Activated CD4-positive, alpha-beta T cell treated with anti-CD3 and anti-CD28 coated beads, Interleukin-2, amount 10 ng/mL, durations not matched to agents 24 days and 14 days (primary cell): ENCODE data around the gene TRIM65. TPM values are rescaled to one million over a fixed set of nuclear protein-coding genes. Genes with fewer than 3 reads are reported as not detected.
"Not testable (repeated sequence)": the region's sequence is repeated elsewhere in the genome, so short reads cannot be mapped to it uniquely, and the experiment has no call there.

ENCODE experiments used
- DNase-seq: peaks from one replicate; pipeline ENCODE4 v3.0.0; 2022
- H3K27ac Mint-ChIP-seq: one replicate; pipeline ENCODE4 v1.8.0; 2022; ENCODE audit warnings: mild to moderate bottlenecking, mixed read lengths
- H3K27me3 Mint-ChIP-seq: one replicate; pipeline ENCODE4 v1.8.0; 2022; ENCODE audit warnings: mixed read lengths
- H3K36me3 Mint-ChIP-seq: one replicate; pipeline ENCODE4 v1.8.0; 2022; ENCODE audit warnings: low read depth, mild to moderate bottlenecking, mixed read lengths
- H3K4me1 Mint-ChIP-seq: one replicate; pipeline ENCODE4 v1.8.0; 2021; ENCODE audit warnings: mixed read lengths
- H3K4me3 Mint-ChIP-seq: one replicate; pipeline ENCODE4 v1.8.0; 2022; ENCODE audit warnings: mild to moderate bottlenecking, moderate library complexity, mixed read lengths
- H3K9me3 Mint-ChIP-seq: one replicate; pipeline ENCODE4 v1.8.0; 2021; ENCODE audit warnings: mixed read lengths
- intact Hi-C: fragments of 100-400 bp; cut with micrococcal nuclease; formaldehyde crosslinking; loops from one replicate; pipeline ENCODE4 v1.15.1; 2023
- total RNA-seq: library from RNA; stranded (reverse); gene quantifications from 2 replicates; pipeline ENCODE4 v1.2.3, GENCODE V29; 2022

Gene TRIM65
- total RNA-seq, 1 donor from 2014 or later, result 48.1 TPM

GRCh38 chr17:75872434-75873351, 24.1 kb downstream of the TRIM65 start:
- Mint-ChIP-seq H3K4me3 (peak overlapping the region; percentile 18), H3K4me1 (peaks cover 31% of the 10 kb centered on the region), H3K9me3 (no peaks in the 10 kb centered on the region), H3K36me3 (no peaks in the 10 kb centered on the region), H3K27me3 (no peaks in the 10 kb centered on the region), H3K27ac (peak overlapping the region; percentile 85)
- intact Hi-C loops, result no loop called here
- DNase-seq, result peak; percentile 93

GRCh38 chr17:75870228-75870627, 26.5 kb downstream of the TRIM65 start:
- H3K27ac Mint-ChIP-seq, H3K4me3 Mint-ChIP-seq, H3K36me3 Mint-ChIP-seq, intact Hi-C loops, H3K27me3 Mint-ChIP-seq, H3K9me3 Mint-ChIP-seq, DNase-seq: not testable (repeated sequence)
- peaks cover 21% of the 10 kb centered on the region for H3K4me1 Mint-ChIP-seq

GRCh38 chr17:75869282-75870141, 27.2 kb downstream of the TRIM65 start:
- H3K4me1 Mint-ChIP-seq, result peaks cover 28% of the 10 kb centered on the region
- DNase-seq, result no peak

GRCh38 chr17:75868730-75869281, 27.9 kb downstream of the TRIM65 start:
- H3K27me3 Mint-ChIP-seq, H3K9me3 Mint-ChIP-seq, DNase-seq, H3K27ac Mint-ChIP-seq, H3K4me3 Mint-ChIP-seq, H3K36me3 Mint-ChIP-seq, intact Hi-C loops: not testable (repeated sequence)
- peaks cover 31% of the 10 kb centered on the region for H3K4me1 Mint-ChIP-seq

More at GRCh38 chr17:75869282-75870141, 27.2 kb downstream of the TRIM65 start:
- intact Hi-C loops, result no loop called here
- H3K27me3 Mint-ChIP-seq, result no peaks in the 10 kb centered on the region
- no peaks in the 10 kb centered on the region for H3K9me3 Mint-ChIP-seq
- H3K27ac Mint-ChIP-seq, result no peak overlapping the region
- no peaks in the 10 kb centered on the region for H3K36me3 Mint-ChIP-seq
- H3K4me3 Mint-ChIP-seq, result no peak overlapping the region

GRCh38 chr17:75865404-75866188, 31.2 kb downstream of the TRIM65 start:
- Mint-ChIP-seq H3K4me3 (peak overlapping the region; percentile 39), H3K4me1 (peaks cover 28% of the 10 kb centered on the region), H3K27ac (peak overlapping the region; percentile 66)
- intact Hi-C loops, H3K9me3 Mint-ChIP-seq, DNase-seq, H3K36me3 Mint-ChIP-seq, H3K27me3 Mint-ChIP-seq: not testable (repeated sequence)

GRCh38 chr17:75864887-75865286, 31.9 kb downstream of the TRIM65 start:
- peaks cover 28% of the 10 kb centered on the region for H3K4me1 Mint-ChIP-seq
- not testable (repeated sequence) for H3K9me3 Mint-ChIP-seq, H3K27me3 Mint-ChIP-seq, H3K36me3 Mint-ChIP-seq
- peak overlapping the region; percentile 60 for H3K4me3 Mint-ChIP-seq
- DNase-seq, result peak; percentile 69
- intact Hi-C loops, result loop anchor here (1.0 kb wide), 1 partner anchor 12 kb away; no protein-coding TSS in a partner anchor
- H3K27ac Mint-ChIP-seq, result peak overlapping the region; percentile 86

- H3K27ac Mint-ChIP-seq, result peak overlapping the region; percentile 86
- H3K27me3 Mint-ChIP-seq, result no peaks in the 10 kb centered on the region
- no peaks in the 10 kb centered on the region for H3K9me3 Mint-ChIP-seq
- peaks cover 28% of the 10 kb centered on the region for H3K4me1 Mint-ChIP-seq
- peak overlapping the region; percentile 60 for H3K4me3 Mint-ChIP-seq
- intact Hi-C loops, result loop anchor here (1.0 kb wide), 1 partner anchor 13 kb away; no protein-coding TSS in a partner anchor
- peak; percentile 90 for DNase-seq
- no peaks in the 10 kb centered on the region for H3K36me3 Mint-ChIP-seq
These were observed 32.3 kb downstream of the TRIM65 start for GRCh38 chr17:75864448-75864871.

- DNase-seq, result no peak
- Mint-ChIP-seq H3K4me1 (peaks cover 42% of the 10 kb centered on the region), H3K4me3 (no peak overlapping the region), H3K27me3 (no peaks in the 10 kb centered on the region), H3K9me3 (no peaks in the 10 kb centered on the region), H3K27ac (no peak overlapping the region), H3K36me3 (no peaks in the 10 kb centered on the region)
- intact Hi-C loops, result no loop called here
These were observed 34.8 kb downstream of the TRIM65 start for GRCh38 chr17:75861927-75862317.

GRCh38 chr17:75859358-75859757, 37.4 kb downstream of the TRIM65 start:
- H3K27me3 Mint-ChIP-seq, H3K36me3 Mint-ChIP-seq, H3K4me3 Mint-ChIP-seq, H3K9me3 Mint-ChIP-seq, DNase-seq, intact Hi-C loops: not testable (repeated sequence)
- H3K27ac Mint-ChIP-seq, result peak overlapping the region; percentile 72
- peaks cover 37% of the 10 kb centered on the region for H3K4me1 Mint-ChIP-seq

GRCh38 chr17:75856062-75856756, 40.5 kb downstream of the TRIM65 start:
- H3K36me3 Mint-ChIP-seq, result peaks cover 3% of the 10 kb centered on the region
- no peak overlapping the region for H3K4me3 Mint-ChIP-seq
- DNase-seq, result no peak
- intact Hi-C loops, result no loop called here
- H3K27ac Mint-ChIP-seq, result peak overlapping the region; percentile 92
- H3K9me3 Mint-ChIP-seq, result no peaks in the 10 kb centered on the region
- peaks cover 34% of the 10 kb centered on the region for H3K4me1 Mint-ChIP-seq
- H3K27me3 Mint-ChIP-seq, result no peaks in the 10 kb centered on the region

GRCh38 chr17:75855310-75856061, 41.3 kb downstream of the TRIM65 start, which contains the start of gene WBP2:
Gene WBP2, minus strand, starts transcription at chr17:75855335. Its CDS starts 38 bp downstream, at chr17:75855297.
- no peaks in the 10 kb centered on the region for H3K9me3 Mint-ChIP-seq
- no peak within 1 kb of the TSS for H3K4me3 Mint-ChIP-seq
- H3K27ac Mint-ChIP-seq, result peak within 1 kb of the TSS; percentile 92
- peaks cover 31% of the 10 kb centered on the region for H3K4me1 Mint-ChIP-seq
- peaks cover 6% of the 10 kb centered on the region for H3K36me3 Mint-ChIP-seq
- intact Hi-C loops, result loop anchor here (1.0 to 2.0 kb wide), 6 partner anchors 11 to 123 kb away; partner anchors contain the start of genes ACOX1, MRPL38, TEN1 and UNC13D
- DNase-seq, result peak; percentile 99
- no peaks in the 10 kb centered on the region for H3K27me3 Mint-ChIP-seq

- H3K9me3 Mint-ChIP-seq, result no peaks in the 10 kb centered on the region
These were observed 41.9 kb downstream of the TRIM65 start for GRCh38 chr17:75854881-75855309.

More at GRCh38 chr17:75854881-75855309, 41.9 kb downstream of the TRIM65 start:
- peaks cover 31% of the 10 kb centered on the region for H3K4me1 Mint-ChIP-seq
- DNase-seq, result no peak
- peaks cover 8% of the 10 kb centered on the region for H3K36me3 Mint-ChIP-seq
- H3K27ac Mint-ChIP-seq, result no peak overlapping the region
- intact Hi-C loops, result loop anchor here (1.0 to 2.0 kb wide), 6 partner anchors 11 to 124 kb away; partner anchors contain the start of genes ACOX1, MRPL38, TEN1 and UNC13D
- H3K27me3 Mint-ChIP-seq, result no peaks in the 10 kb centered on the region
- no peak overlapping the region for H3K4me3 Mint-ChIP-seq
